Amygdala (tissue), 56 donors: ENCODE data around the gene COL23A1.
"Not testable (repeated sequence)": the region's sequence is repeated elsewhere in the genome, so short reads cannot be mapped to it uniquely, and the experiment has no call there.

Experiments
- DNase-seq, 56 donors: peaks; one replicate each; lab custom pipeline; 2025; lab: John Stamatoyannopoulos, UW

COL23A1 gene

GRCh38 chr5:178240766-178241165, 349.4 kb downstream of the COL23A1 start:
- DNase-seq, result no peak

GRCh38 chr5:178240341-178240741, 349.9 kb downstream of the COL23A1 start:
- DNase-seq, result no peak

DNA sequence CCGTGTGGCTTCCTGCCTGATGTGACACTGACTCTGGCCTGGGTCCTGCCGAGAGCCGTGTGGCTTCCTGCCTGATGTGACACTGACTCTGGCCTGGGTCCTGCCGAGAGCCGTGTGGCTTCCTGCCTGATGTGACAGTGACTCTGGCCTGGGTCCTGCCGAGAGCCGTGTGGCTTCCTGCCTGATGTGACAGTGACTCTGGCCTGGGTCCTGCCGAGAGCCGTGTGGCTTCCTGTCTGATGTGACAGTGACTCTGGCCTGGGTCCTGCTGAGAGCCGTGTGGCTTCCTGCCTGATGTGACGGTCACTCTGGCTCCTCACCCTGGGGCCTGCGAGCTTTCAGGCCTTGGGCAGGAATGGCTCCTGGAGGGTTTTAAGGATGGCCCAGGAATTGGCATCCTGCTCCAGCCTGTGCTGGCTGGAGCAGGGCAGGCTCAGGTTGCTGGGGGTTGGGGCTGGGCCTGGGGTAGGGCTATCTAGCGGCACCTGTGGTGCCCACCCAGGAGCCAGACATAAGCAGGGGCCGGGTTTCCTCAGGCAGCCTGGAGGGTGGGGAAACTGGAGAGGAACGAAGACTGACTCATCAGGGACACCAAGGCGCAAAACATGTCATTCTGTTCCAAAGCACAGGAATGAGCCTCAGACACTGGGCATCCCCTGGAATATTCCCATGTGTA, 350.4 kb downstream of the COL23A1 start:
- not testable (repeated sequence) for DNase-seq

GRCh38 chr5:178238711-178239592, 351.2 kb downstream of the COL23A1 start:
- DNase-seq, result no peak

DNA sequence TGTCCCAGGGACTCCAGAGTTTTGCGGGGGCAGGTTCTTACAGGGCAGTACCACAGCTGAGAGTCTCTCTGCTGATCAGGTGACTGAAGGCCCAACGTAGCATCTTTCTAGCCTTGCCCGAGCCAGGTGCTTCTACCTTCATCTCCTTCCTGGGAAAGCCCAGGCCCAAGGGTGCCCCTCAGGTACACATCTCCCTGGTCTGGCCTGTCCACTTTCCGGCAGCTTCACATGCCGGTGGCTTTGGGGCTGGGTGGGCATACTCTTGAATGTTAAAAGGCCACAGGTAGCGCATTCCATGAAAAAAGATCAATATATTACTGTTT, 351.9 kb downstream of the COL23A1 start:
- DNase-seq, result no peak

DNA sequence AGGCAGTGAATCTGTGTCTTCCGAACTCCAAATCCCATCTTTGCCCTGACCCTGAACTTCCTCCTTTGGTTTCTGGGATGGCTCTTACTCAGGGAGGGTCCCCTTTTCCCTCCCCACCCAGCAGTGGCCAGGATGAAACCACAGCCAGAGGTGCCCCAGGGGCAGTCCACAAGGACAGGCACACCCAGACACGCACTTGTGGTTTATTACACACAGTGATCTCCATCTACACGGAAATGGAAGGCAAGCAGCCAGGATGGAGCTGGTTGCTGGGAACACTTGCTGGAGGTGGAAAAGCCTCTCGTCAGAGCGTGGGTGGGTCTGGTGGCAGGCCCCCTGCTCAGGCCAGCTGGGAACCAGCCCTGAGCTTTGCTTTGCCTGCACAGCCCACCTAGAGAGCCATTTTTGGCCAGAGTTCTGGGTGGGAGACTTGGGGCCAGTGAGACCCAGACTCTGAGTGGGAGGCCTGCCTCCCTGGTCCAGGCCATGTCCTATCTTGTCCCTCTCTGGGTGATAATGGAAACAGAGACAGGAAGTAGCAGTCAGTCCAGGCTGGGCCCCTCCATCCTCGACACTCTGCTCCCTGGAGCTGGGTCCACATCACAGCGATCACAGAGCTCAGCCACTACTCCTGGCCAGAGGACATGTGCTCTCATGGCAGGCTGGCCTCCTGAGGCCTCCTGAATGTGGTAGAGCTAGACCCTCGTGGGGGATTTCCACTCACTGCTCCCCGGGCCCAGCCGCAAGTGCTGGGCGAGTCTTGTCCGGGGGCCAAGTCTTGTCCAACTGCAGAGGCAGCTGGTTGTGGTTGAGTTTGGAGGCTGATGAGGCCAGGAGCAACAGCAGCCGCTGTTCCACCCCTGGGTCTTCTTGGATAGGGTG, 352.5 kb downstream of the COL23A1 start:
- no peak for DNase-seq

DNA sequence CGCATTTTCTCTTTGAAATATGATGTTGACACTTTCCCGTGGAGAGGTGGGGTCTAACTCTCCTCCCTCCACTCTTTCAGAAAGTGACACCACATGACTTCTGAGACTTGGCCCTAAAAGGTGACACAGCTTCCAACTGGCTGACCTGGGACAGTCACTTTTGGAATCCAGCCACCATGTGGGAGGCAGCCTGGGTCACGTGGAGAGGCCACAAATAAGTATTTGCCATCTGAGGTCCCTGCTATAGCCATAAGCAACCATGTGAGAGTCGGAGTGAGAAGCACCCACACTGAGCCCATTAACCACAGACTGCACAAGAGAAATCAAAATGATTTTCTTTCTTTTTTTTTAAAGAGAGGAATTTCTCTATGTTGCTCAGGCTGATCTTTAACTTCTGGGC, 353.5 kb downstream of the COL23A1 start:
- peak in 3 of 56 donors; percentile 23 to 26 (median 26) for DNase-seq

DNA sequence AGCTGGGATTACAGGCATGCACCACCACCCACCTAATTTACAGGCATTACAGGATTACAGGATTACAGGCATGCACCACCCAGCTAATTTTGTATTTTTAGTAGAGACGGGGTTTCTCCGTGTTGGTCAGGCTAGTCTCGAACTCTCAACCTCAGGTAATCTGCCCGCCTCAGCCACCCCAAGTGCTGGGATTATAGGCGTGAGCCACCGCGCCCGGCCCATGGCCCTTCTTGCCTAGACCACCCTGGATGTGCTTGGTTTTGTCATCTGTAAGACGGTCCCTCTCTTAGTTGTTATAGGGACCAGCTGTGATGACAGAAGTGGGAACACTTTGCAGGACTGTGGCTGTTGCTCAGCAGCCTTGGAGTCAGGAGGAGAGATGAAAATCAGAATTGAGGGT, 354.1 kb downstream of the COL23A1 start:
- no peak for DNase-seq

- no peak for DNase-seq
Measured at GRCh38 chr5:178235588-178235974, 354.6 kb downstream of the COL23A1 start.

GRCh38 chr5:178234750-178235587, 355.2 kb downstream of the COL23A1 start:
- peak in 41 of 56 donors; percentile 10 to 84 (median 42) for DNase-seq

DNA sequence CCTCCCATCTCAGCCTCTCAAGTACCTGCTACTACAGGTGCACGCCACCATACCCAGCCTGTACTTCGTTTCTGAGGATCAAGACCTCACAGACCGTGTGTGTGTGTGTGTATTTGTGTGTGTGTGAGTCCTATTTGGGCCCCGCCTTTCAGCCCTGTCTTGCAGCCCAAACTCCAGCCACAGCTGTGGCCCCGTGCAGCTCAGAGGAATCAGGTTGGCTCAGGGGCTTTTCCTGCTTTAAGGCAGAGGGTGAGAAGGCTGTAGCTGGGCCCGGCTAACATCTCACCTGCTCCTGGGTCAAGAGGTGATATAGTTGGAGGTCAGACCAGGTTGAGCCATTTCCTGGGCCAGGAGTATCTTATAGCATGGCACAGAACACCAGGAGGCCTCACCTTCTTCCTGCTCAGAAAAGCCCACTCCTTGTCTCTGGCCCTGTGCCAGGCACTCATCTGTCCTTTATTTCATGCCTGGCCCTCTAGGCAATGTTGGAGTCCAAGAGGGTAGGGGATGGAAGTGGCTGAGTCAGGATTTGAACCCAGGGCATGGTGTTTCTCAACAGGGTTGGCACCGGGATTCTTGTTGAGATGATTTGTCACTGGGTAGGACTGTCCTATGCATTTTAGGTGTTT, 356.0 kb downstream of the COL23A1 start:
- DNase-seq, result no peak

DNA sequence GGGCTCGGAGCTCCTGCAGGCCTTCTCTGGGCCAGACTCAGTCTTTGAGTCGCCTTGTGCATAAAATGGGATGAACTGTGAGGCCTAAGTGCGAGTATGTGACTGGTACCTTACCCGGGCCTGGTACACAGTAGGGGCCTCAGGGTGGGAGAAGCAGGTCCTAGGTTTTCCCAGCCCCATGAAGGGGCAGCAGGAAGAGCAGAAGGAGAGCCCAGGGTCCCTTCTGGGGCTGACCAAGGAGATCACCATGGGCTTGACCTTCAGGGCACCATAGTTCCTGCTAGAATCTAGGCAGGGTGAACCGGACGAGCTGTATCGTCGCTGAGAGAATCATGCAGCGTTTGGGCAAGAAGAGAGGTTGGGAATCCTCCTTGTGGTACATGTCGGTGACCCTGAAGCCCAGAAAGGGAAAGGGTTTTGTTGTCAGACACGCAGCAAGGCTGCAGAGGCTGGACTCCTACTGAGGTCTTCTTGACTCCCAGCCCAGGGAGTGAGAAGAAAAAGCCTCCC, 357.2 kb downstream of the COL23A1 start:
- DNase-seq, result peak in 4 of 56 donors; percentile 46 to 55 (median 52)

DNA sequence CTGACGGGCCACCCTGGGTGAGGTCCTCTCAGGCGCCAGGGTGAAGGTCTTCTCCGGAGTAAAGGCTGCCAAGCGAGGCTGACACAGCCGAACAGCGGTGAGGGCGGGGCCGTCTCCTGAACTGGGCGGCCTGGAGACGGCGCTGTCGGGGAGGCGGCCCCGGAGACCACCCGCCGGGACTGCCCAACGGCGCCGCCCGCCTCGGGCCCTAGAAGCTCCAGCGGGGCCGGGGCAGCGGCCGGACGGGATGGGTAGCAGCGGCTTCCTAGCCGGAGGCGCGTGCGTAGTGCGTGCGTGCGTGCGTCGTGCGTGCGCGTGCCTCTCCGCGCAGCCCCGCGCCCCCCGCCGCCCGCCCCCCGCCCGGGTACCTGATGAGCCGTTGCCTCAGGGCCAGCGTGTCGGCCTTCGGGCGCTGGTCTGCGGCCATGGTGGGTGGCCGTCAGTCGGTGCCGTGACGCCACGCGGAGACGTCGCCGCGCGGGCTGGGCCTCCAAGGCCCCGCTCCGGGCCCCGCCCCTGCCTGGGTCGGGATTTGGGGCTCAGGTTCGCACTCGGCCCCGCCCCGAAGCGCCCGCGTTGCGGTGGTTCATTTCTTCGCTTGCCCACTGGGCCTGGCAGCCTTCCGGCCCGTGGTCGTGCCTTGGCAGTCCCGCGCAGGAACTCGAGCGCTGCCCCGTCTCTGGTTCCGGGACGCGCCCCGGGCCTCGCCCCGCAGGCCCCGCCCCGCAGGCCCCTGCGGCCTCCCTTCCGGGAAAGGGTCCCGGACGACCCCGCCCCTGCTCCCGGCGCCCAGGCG, 357.9 kb downstream of the COL23A1 start, which contains the start of gene PHYKPL:
TSS of gene PHYKPL (minus strand) at position 679 of the 796 bp plus-strand sequence. CDS start at position 427, 252 bp downstream.
- peak in 46 of 56 donors; percentile 24 to 84 (median 64) for DNase-seq

GRCh38 chr5:178231539-178232123, 358.6 kb downstream of the COL23A1 start:
- DNase-seq, result peak in 1 of 56 donors; percentile 63

- peak in 9 of 56 donors; percentile 12 to 48 (median 19) for DNase-seq
Measured at GRCh38 chr5:178230879-178231538, 359.2 kb downstream of the COL23A1 start.

DNA sequence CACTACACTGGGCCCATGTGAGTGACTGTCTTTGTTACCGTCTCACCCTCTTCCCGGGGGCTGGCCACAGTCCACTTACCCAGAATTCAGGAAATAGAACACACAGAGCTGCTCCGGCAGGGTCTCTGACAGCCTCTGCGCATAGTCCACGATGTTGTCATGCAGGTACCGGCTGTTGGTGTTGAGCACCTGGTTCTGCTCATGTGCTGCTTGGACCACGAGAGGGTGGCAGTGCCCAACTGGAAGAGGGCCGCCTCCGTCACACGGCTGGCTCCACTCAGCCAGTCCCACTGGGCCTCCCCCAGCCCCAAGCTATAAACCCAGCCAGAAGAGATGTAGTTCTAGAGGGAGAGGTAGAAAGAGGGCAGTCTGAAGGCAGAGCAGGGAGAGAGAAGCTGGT, 360.3 kb downstream of the COL23A1 start:
- DNase-seq, result no peak

- not testable (repeated sequence) for DNase-seq
Measured at GRCh38 chr5:178229111-178229510, 361.1 kb downstream of the COL23A1 start.
